ENCODE measurements around the gene MYLK3.

MYLK3 gene

DNA sequence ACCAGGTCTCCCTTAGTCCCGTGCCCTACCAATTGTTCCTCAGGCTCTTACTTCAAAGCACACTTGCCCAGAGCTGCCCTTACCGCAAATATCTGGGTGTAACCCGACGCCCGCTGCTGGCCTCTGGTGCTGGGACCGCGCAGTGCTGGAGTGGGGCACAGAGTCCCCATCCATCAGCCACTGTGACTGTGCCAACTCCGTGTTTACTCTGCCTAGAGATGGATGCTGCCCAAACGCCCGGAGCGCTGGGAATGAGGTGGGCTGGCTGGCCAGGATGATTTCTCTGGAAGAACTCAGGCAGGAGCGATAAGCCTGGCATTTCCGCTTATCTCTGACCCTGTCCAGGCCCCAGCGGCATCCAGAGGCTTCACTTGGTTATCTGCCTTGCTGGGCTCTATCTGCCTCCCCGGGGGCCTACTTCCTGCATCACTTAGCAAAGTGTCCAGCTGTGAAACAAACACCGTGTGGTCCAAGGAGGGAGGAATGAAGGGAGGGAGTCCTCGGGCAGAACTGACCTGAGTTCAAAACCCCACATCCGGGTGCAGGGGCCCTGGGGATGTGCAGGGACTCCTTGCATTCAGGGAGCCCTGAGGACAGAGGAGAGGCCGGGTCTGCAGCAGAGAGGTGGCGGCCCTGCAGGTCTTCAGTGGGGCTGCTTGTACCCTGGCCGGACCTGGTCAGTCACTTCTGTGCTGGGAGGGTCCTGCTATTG, 9.4 kb upstream of the MYLK3 start:
- no peak for DNase-seq

DNA sequence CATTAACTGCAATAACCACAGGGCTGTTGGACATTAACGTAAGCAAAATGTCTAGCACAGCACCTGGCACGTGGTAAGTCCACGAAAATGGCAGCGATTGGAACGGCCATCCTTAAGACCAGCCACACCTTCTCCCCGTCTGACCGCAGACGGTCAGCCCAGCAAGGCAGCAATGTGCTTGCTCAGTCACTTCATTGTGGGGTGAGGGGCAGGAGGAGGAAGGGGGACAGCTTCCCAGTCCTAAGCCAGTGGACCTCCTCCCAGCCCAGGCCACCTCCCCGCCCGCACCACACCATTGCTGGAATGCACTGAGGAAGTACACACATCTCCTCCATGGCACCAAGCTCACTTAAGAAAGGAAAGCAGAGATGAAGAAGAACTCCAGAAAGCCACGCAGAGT, 8.6 kb upstream of the MYLK3 start:
- DNase-seq, result no peak

DNA sequence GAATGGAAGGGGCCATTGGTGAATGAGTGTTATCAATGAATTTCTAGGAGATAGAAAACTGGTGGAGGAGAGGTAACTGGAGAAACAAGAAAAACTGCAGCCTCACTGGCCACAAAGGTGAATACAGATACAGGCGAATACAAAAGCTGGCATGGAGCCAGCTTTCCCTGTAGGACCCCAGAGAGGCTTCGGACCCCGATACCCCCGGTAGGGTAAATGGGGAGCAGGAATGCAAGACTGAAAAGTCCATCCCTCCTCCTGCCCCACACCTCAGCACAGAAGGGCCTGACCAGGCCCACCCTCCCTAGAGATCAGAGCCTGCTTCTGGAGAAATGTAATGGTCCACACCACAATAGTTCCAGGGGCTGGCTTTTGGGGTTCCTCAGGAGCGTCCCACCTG, 4.9 kb upstream of the MYLK3 start:
- DNase-seq, result no peak

DNA sequence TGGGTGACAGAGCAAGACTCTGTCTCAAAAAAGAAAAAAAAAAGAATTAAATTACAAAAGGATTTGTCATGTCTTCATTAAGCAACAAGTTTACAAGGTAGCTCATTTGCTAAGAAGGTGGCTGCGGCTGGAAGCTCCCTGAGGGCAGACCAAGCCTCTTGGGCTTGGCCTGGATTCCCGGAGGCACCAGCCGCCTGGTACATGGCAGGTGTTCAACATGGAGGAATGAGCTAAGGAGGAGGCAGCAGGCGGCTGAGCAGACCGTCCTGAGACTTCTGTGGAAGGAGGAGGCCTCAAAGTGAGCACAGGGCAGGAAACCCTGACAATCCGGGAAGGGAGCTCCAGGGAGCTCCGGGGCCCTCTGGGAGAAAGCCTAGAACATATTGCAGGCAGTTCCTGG, 3.2 kb upstream of the MYLK3 start:
- no peak for DNase-seq

DNA sequence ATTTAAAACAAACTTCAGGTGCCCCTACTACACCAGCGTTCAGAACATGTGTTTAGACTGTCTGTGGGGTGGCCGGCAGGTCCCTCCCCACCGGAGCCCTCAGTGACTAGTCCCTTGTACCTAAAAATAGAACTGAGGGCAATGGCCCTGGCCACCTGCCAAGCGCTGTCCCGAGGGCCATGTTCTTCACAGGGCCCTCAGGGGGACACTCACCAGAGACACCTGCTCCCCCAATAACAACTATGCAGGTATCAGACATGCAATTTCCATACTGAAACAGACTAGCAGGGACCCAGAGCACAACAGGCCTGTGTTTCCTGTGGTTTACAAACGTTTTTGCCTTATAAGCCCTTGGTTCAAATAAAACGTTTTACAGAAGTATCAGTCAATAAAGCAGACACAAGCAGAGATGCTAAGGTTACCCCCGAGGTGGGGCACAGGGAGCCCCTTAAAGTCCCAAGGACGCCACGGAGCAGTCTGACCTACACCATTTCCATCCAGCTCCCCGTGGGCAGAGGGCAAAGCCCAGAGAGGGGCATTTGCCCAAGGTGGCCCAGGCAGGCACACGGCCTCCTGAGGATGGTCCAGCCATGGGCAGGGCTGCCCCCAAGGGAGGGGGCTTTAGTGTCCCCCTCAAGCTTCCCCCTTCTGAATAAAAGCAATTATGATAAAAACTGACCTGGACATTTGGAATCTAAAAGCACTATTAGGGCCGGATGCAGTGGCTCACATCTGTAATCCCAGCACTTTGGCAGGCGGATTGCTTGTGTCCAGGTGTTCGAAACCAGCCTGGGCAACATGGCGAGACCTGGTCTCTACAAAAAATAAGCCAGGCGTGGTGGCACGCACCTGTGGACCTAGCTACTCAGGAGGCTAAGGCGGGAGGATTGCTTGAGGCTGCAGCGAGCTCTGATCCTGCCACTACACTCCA, 896 bp upstream of the MYLK3 start:
- no peak for DNase-seq

DNA sequence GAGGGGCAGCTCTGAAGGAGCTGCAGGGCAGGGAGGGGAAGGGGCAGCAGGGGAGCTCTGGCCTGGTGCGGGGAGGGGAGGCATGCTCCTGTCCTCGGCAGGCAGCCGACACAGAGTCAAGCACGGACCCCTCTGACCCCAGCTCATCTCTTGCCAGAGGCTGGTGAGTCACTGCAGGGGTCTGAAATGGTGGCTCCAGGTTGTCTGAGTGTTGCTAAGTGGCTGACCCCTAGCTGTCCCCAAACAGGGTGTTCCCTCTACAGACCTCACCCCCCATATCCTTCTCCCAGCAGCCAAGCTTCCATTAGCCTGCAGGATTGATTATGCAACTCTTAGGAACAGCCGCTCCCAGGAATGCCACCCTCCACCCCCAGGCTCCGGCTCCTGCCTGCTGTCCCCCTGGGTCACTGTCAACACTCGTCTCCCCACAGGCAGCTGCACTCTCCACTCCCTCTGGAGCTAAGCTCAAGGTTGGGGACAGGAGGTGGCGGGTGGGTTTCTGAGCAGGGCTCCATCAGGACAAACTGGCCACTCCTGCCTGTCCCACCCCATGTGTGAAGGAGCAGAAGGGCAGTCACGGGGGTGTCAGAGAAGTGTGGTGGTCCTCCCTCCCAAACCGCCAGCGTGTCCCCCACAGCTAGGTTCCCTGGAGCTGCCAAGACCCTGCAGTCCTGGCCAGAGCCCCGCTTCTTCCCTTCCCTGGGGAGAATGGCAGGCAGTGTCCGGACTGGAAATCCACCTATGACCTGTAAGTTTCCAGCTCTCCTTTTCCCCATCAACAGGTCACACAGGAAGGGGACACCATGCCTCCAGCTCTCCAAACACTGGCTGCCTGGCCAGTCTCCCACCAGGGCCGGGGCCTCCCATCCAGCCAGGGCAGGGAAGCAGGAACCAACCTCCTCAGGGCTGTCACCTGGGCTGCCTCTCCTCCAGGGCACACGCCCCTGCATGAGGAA, 1.0 kb downstream of the MYLK3 start:
- no peak for DNase-seq

DNA sequence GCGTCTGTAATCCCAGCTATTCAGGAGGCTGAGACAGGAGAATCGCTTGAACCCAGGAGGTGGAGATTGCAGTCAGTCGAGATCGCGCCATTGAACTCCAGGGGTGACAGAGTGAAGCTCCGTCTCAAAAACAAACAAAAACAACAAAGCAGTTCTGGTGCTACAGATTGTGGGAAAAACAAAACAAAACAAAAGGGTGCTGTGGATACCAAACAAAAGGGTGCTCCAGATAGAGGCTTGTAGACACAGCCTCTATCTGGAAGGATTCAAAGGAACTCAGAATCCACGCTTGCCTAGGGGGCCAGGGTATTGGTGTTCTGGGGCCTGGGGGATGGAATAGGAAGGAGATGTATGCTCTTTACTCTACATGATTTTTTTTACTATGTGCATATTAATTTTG, 2.5 kb downstream of the MYLK3 start:
- no peak for DNase-seq

DNA sequence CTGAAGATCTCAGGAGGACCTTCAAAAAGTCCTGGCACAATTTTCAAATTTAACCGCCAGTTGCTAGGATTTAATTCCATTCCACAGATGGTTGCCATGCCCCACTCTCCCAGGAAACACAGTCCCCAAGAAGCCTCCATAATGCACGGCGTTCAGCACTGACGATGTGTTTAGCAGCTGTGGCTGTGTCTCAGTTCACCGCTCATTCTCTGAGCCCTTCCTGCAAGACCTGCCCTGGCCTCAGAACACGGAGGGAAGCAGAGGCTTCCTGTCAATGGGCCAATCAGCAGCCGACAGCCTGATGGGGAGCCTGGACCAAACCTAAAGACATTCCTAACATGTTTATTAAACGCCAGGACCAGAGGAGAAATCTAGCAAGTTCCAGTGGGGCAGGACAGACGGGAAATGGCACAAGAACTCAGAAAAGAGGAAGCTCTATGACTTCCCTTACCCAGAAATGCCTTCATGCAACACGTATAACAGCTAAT, 4.9 kb downstream of the MYLK3 start:
- DNase-seq, result no peak

DNA sequence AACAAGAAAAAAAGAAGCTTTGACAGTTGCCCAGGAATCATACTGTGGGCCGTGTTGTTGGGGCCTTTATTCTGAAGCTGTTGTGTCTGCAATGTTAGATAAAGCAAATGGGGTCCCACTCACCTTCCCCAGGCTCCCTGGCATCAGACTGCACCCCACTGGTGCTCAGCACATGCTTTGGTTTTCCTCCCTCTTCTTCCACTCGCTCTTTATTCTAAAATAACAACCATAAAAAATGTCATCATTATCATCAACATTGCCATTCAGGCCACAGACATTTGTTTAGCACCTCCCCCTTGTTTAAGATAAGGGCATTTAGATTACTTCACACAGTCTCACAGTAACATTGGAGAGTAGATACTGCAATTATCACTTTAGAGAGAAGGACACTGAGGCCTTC, 8.2 kb downstream of the MYLK3 start:
- no peak for DNase-seq

DNA sequence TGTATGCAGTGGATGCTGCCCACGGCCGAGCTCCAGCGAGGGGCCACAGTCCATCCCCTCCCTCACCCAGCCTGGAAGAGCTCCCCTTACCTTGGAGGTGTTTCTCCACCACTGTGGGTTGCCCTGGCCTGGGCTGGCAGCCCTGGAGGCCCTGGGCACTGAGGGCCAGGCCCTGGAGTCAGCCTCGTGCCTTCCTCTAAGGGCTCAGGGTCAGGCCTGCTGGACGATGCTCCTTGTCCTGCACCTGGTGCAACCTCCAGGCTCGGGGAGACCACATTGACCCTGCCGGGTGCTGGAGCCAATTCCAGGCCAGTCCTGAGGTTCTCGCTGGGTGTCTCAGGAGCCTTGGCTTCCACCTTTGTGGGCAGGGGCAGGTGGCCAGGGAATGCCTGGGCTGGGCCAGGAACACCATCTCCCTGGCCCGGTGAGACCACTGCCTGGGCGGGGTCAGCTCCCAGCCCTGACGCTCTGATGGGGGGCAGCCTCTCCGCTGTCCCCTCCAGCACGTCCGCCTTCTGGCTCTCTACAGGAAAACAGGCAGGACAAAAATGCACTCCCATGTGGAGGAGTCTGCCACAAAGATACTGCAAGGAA, 10.4 kb downstream of the MYLK3 start:
- DNase-seq, result no peak

DNA sequence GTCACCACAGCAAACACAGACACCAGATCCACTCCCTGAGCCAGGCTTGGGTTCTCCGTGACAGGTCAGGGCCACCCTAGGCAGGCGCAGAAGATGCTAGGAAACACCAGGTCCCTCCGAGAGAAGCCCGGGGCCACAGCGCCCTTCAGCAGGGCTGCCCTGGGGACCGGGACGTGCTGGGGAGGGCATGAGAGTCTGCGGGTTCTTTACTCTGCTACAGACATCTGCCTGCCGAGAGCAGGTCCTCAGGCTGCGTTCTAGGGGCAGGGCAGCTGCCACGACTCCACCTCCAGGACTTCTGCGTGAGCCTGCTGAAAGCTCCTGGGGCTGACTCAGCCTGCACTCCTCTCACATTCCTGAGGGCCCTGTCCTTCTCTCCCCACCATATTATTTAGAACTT, 11.4 kb downstream of the MYLK3 start:
- no peak for DNase-seq

DNA sequence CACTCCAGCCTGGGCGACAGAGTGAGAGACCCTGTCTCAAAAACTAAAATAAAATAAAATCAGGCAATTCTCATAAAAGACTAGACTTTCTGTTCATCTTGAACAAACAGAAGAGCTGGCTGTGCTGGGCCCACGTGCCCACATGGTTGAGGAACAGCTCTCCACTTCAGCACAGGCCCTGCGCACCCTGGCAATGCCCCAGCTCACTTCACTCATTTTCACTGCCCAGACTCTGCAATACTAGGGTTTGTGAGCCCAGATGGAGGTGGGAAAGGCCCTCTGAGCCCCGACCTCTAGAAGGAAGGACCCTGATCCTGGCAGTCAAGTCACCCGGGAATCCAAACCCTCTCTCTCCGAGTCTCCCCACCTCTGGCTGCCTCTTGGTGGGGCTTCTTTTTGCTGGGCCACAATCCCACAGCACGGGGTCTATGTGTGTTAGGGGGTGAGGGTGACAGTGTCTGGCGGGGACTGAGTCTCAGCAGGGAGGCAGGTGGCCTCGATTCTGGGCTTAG, 14.8 kb downstream of the MYLK3 start:
- no peak for DNase-seq

DNA sequence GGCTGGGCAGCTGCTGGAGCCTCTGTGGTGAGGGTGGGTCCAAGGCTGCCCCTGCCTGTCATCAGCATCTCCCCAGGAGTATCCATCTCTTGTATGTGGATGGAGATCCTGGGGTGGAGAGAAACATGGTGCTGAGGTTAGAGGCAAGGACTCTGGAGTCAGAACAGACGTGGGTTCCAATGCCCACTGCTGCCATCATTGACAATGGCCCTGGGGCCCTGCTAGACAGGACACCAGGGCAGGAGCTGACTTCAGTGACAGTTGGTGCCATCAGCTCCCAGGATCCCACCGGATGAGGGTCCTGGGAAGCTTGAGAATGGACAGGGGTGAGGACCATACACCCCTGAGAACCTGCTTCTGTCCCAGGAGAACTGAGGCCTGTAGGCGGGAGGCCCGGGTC, 15.6 kb downstream of the MYLK3 start:
- DNase-seq, result no peak

DNA sequence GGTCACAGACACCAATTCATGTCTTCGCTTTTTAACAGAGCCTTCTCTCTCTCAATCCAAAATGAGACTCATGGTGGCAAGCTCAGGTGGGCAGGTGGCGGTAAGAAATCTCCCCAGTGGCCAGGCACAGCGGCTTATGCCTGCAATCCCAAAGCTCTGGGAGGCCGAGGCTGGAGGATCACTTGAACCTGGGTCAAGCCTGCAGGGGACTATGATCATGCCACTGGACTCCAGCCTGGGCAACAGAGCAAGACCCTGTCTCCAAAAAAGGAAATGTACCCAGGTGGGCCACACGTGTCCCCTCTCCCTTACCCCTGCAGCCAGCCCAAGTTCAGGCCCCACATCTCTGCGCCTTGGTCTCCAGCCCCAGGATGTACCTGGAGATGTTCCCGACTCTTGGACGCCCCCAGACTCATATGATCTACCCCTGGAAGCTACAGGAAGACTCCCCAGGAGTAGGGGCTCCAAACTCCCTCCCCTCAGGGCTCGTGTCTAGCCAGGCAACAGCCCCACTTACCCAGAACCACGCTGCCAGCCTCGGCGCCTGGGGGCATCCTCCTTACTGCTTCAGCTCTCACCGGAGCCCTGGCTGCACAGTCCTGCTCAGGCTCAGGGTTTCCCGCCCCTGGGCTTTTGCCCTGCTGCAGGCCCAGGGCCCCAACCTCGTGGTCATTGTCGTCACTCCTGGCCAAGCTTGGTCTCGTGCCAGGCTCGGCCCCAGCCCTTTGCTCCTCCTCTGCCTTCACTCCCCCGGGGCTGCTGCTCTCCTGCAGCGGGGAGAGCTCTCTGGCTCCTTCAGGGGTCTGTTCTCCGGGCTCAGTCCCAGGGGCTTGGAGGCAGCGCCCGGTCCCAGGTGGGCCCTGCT, 16.2 kb downstream of the MYLK3 start:
- no peak for DNase-seq

DNA sequence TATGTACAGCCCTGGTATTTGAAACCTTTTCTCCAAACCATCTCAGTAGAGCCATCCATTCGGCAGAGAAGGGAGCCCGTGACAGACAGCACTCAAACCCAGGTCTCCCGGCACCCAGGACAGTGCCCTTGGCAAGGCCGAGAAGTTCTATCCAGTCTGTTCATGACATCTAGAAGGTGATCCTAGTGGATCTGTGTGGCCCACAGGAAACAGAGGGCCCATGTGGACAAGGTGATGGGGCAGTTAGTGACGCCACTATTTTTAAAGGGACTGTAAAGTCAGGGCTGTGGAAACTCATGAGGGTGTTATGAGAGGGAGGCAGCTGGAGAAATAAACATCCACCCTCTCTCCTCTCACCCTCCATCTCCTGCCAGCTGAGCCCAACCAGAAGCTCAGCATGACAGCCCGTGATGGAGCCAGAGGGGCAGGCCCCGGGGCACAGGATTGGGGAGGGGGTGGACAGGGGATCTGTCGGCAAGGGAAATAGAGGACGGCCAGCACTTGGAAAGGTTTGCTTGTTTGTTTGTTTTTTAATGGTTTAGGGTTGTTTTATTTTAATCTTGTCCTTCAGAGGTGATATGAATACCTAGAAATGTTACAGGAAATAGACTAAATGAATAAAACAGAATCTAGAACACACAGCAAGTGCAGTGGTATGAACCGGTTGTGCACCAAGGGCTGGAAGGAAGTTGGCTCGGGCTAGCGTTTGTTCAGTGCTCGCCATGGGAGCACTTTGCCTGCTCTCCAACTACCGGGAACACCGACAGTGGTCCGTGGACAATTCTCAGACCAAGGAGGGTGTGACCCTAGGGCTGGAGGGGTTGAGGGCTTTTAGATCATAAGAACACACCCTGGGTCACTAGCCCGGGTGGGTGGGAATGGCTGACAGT, 17.1 kb downstream of the MYLK3 start:
- no peak for DNase-seq

DNA sequence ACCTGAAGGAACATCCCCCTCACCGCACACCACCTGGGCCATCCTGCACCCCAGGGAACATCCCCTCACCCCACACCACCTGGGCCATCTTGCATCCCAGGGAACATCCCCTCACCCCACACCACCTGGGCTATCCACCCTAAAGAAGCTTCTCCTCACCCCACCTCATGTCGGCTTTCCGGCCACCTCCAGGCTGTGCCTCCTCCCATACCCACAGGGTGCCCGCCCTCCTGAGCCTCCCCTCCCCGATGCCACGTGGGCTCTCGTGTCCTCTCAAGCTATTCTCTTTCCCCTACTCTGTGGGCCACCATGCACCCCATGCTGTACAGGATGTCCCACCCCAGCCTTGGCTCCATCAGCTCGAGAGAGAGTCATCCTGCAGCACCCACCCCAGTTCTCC, 18.0 kb downstream of the MYLK3 start:
- no peak for DNase-seq

DNA sequence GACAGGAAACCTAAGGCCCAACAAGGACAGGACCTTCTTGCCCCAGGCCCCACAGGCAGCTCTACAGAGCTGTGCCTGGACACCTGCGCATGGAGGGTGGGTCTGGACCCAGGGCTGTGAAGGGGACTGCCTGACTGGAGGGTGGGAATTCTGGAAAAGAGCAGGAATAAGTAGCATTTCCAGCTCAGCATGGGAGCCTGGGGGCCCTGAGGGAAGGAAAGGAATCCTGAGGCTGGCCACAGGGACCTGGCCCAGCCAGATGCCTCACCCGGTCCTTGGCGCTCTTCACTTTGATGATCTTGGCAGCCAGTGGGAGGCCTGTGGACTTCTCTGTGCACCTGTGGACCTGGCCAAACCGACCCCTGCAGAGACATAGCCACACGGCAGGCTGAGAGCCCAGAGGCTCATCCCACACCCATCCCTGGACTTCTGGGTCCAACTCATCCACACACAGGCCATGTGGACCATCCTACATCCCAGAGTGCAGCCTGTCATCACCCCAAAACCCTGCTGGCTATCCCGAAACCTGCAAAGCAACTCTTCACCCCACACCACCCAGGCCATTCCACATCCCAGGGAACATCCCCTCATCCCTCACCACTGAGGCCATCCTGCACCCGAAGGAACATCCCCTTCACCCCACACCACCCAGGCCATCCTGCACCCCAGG, 18.7 kb downstream of the MYLK3 start:
- DNase-seq, result no peak

DNA sequence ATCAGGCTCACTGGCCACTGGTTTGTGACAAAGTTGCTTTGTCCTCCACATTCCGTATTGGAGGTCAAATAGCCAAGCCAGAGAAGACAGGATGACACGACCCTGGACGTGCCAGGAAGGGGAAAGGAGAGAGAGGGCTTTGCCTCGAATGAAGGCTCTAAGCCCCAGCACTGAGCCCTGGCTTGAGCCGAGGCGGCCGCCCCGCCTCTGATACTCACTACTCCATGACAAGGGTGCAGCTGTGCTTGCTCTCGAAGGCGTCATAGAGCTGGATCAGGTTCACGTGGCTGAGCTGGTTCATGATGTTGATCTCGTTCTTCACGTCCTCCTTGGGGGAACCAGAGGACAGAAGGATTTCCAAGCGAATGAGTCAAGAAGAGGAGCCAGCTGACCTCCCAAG, 19.3 kb downstream of the MYLK3 start:
- no peak for DNase-seq

DNA sequence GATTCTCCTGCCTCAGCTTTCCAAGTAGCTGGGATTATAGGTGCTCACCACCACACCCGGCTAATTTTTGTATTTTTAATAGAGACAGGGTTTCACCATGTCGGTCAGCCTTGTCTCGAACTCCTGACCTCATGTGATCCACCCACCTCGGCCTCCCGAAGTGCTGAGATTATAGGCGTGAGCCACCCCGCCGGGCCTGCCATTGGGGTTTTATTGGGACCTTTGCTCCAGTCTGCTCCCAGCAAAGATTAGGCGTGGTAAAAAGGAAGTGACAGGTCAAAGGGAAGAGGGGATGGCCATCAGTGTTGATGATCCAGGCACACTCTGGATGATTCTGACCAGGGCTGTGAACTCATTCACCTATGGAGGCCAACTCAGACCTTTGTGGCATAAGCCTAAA, 20.5 kb downstream of the MYLK3 start:
- DNase-seq, result no peak

DNA sequence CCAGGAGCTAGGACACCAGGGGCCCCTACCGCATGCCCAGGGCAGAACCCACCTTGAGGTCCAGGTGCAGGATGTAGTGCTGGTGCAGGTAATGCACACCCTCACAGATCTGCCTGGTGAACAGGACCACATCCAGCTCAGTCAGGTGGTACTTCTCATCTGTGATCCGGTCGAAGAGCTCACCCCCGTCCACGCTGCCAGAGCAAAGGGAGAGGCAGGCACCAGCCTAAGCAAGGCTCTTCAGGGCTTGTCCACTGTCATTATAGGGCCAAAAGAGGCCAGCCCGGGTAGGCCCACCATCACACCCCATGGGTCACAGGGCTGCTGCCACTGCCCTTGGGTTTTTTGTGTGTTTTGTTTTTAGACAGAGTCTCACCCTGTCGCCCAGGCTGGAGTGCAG, 21.0 kb downstream of the MYLK3 start:
- no peak for DNase-seq

All from CD4-positive, alpha-beta T cell treated with Interleukin-6 for 4 hours (primary cell).